HG03342 (cell line): ENCODE results near the gene CSTF1.

ENCODE experiments used
- ATAC-seq: cut with Tn5 transposase; IDR thresholded peaks from one replicate; pipeline ENCODE4 v1.9.1; 2021; ENCODE audit warnings: mild to moderate bottlenecking, moderate library complexity; ENCODE audit not compliant: unreplicated experiment

CSTF1 gene

GRCh38 chr20:56426926-56427325 lies 34.5 kb downstream of the CSTF1 start:
- ATAC-seq: no peak

GRCh38 chr20:56427797-56428196 lies 35.4 kb downstream of the CSTF1 start:
- no peak for ATAC-seq

GRCh38 chr20:56428410-56428809 lies 36.0 kb downstream of the CSTF1 start:
- no peak for ATAC-seq

GRCh38 chr20:56428881-56429280 lies 36.4 kb downstream of the CSTF1 start:
- ATAC-seq: no peak

GRCh38 chr20:56429502-56429901 lies 37.1 kb downstream of the CSTF1 start:
- ATAC-seq: no peak

GRCh38 chr20:56429941-56430340 lies 37.5 kb downstream of the CSTF1 start:
- ATAC-seq: no peak

- no peak for ATAC-seq
These were observed 38.0 kb downstream of the CSTF1 start for GRCh38 chr20:56430461-56430860.

GRCh38 chr20:56430957-56431356 lies 38.5 kb downstream of the CSTF1 start:
- ATAC-seq: no peak

- ATAC-seq: no peak
These were observed 39.0 kb downstream of the CSTF1 start for GRCh38 chr20:56431471-56431870.

GRCh38 chr20:56433221-56433879 lies 40.9 kb downstream of the CSTF1 start:
- ATAC-seq: no peak

GRCh38 chr20:56433880-56434255 lies 41.4 kb downstream of the CSTF1 start:
- no peak for ATAC-seq

- no peak for ATAC-seq
These were observed 44.9 kb downstream of the CSTF1 start for GRCh38 chr20:56437196-56437960.

- ATAC-seq: no peak
These were observed 45.8 kb downstream of the CSTF1 start for GRCh38 chr20:56438284-56438683.

- ATAC-seq: no peak
These were observed 47.4 kb downstream of the CSTF1 start for GRCh38 chr20:56439771-56440291.

GRCh38 chr20:56440346-56441007 lies 48.0 kb downstream of the CSTF1 start:
- peak; percentile 67 for ATAC-seq

GRCh38 chr20:56442389-56443365 lies 50.2 kb downstream of the CSTF1 start:
- ATAC-seq: no peak

GRCh38 chr20:56443654-56444540 lies 51.5 kb downstream of the CSTF1 start:
- no peak for ATAC-seq

GRCh38 chr20:56445130-56445529 lies 52.7 kb downstream of the CSTF1 start:
- no peak for ATAC-seq

- no peak for ATAC-seq
These were observed 53.1 kb downstream of the CSTF1 start for GRCh38 chr20:56445540-56445939.

- no peak for ATAC-seq
These were observed 54.8 kb downstream of the CSTF1 start for GRCh38 chr20:56447227-56447626.
